SU-DHL-6 (cell line): ENCODE results near the gene SYCN.
A peak's percentile ranks its signal among the peaks of the same experiment; 100 is the strongest.

ENCODE experiments used
- H2AFZ ChIP-seq: fragments of 200-600 bp; sonication (generic); 2 replicates; pipeline ENCODE4 v1.6.1; 2014; ENCODE audit warnings: low read depth, mild to moderate bottlenecking, moderate library complexity, mixed read lengths, antibody characterized with exemption, low read length; ENCODE audit not compliant: severe bottlenecking
- H3F3A ChIP-seq: fragments of 200-600 bp; shearing (Covaris generic); 2 replicates; pipeline ENCODE4 v1.6.0; 2016; ENCODE audit warnings: antibody characterized with exemption, mild to moderate bottlenecking; ENCODE audit not compliant: insufficient read depth
- H3K27ac ChIP-seq: fragments of 200-600 bp; sonication (generic); 2 replicates; pipeline ENCODE4 v1.5.1; 2016; ENCODE audit warnings: low read depth, mild to moderate bottlenecking, low read length, moderate library complexity, mixed read lengths
- H3K27me3 ChIP-seq: fragments of 200-600 bp; sonication (generic), shearing (Covaris generic); 2 replicates; pipeline ENCODE4 v1.6.0; 2014; ENCODE audit warnings: mild to moderate bottlenecking, low read length
- H3K36me3 ChIP-seq: fragments of 200-600 bp; sonication (generic); 2 replicates; pipeline ENCODE4 v1.6.1; 2014; ENCODE audit warnings: mild to moderate bottlenecking, low read length, mixed read lengths
- H3K4me2 ChIP-seq: fragments of 300-600, 200-600 bp; shearing (Covaris generic), sonication (generic); 2 replicates; pipeline ENCODE4 v1.6.0; 2014; ENCODE audit warnings: low read length, low read depth, mild to moderate bottlenecking; ENCODE audit not compliant: poor library complexity, severe bottlenecking
- H3K4me3 ChIP-seq: fragments of 200-600 bp; sonication (generic); 2 replicates; pipeline ENCODE4 v1.5.1; 2014; ENCODE audit warnings: antibody characterized with exemption, low read length, mild to moderate bottlenecking, mixed read lengths; ENCODE audit not compliant: insufficient read depth, poor library complexity, severe bottlenecking
- H3K79me2 ChIP-seq: fragments of 200-600 bp; sonication (generic); 2 replicates; pipeline ENCODE4 v1.6.1; 2014; ENCODE audit warnings: mild to moderate bottlenecking, low read length, moderate library complexity; ENCODE audit not compliant: insufficient read depth
- H3K9ac ChIP-seq: fragments of 200-600 bp; sonication (generic); 2 replicates; pipeline ENCODE4 v1.7.0; 2014; ENCODE audit warnings: mild to moderate bottlenecking, low read length
- H3K9me2 ChIP-seq: fragments of 200-600 bp; sonication (generic); replicated peaks from 2 replicates; pipeline ENCODE4 v1.6.1; 2014; ENCODE audit warnings: low read length; ENCODE audit not compliant: insufficient read depth
- H3K9me3 ChIP-seq: fragments of 200-600 bp; sonication (generic); 2 replicates; pipeline ENCODE4 v1.6.1; 2014; ENCODE audit warnings: low read length, mixed read lengths; ENCODE audit not compliant: insufficient read depth
- H4K20me1 ChIP-seq: fragments of 200-600 bp; sonication (generic); 2 replicates; pipeline ENCODE4 v1.6.1; 2014; ENCODE audit warnings: low read depth, mild to moderate bottlenecking, antibody characterized with exemption, low read length, moderate library complexity, mixed read lengths
- EZH2phosphoT487 ChIP-seq: fragments of 200-600 bp; sonication (generic), shearing (Covaris generic); conservative IDR thresholded peaks from 2 replicates; pipeline ENCODE4 v1.6.1; 2018; ENCODE audit warnings: mild to moderate bottlenecking, antibody characterized with exemption, low read length, moderate library complexity, mixed read lengths
- TF ChIP-seq, protein P1 (sequence below): fragments of 200-600 bp; sonication (generic); IDR thresholded peaks from one replicate; pipeline ENCODE4 v1.5.1; 2017; ENCODE audit warnings: antibody characterized with exemption, mild to moderate bottlenecking, low read length, moderate library complexity; ENCODE audit not compliant: insufficient read depth, poor library complexity, severe bottlenecking

SYCN gene

DNA sequence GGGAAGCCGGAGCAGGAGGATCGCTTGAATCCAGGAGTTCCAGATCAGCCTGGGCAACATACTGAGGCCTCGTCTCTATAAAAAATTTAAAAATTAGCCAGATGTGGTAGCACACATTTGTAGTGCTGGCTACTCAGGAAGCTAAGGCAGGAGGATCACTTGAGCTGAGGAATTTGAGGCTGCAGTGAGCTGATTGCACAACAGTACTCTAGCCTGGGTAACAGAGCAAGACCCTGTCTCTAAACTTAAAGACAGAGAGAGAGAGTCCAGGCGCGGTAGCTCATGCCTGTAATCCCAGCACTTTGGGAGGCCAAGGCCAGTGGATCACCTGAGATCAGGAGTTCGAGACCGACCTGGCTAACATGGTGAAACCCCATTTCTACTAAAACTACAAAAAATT is 36.4 kb upstream of the SYCN start:
- H3K4me2 ChIP-seq, result no peak overlapping the region
- no peaks in the 10 kb centered on the region for H4K20me1 ChIP-seq
- H3K9me2 ChIP-seq, result no peaks in the 10 kb centered on the region
- no peak overlapping the region for H2AFZ ChIP-seq
- H3K27me3 ChIP-seq, result no peaks in the 10 kb centered on the region
- no peak overlapping the region for H3K4me3 ChIP-seq
- no peaks in the 10 kb centered on the region for H3K9me3 ChIP-seq
- H3K79me2 ChIP-seq, result no peaks in the 10 kb centered on the region
- TF ChIP-seq, protein P1, sequence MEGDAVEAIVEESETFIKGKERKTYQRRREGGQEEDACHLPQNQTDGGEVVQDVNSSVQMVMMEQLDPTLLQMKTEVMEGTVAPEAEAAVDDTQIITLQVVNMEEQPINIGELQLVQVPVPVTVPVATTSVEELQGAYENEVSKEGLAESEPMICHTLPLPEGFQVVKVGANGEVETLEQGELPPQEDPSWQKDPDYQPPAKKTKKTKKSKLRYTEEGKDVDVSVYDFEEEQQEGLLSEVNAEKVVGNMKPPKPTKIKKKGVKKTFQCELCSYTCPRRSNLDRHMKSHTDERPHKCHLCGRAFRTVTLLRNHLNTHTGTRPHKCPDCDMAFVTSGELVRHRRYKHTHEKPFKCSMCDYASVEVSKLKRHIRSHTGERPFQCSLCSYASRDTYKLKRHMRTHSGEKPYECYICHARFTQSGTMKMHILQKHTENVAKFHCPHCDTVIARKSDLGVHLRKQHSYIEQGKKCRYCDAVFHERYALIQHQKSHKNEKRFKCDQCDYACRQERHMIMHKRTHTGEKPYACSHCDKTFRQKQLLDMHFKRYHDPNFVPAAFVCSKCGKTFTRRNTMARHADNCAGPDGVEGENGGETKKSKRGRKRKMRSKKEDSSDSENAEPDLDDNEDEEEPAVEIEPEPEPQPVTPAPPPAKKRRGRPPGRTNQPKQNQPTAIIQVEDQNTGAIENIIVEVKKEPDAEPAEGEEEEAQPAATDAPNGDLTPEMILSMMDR, result no peak
- no peak overlapping the region for H3K27ac ChIP-seq
- no peaks in the 10 kb centered on the region for H3F3A ChIP-seq
- H3K36me3 ChIP-seq, result no peaks in the 10 kb centered on the region
- H3K9ac ChIP-seq, result no peak overlapping the region

DNA sequence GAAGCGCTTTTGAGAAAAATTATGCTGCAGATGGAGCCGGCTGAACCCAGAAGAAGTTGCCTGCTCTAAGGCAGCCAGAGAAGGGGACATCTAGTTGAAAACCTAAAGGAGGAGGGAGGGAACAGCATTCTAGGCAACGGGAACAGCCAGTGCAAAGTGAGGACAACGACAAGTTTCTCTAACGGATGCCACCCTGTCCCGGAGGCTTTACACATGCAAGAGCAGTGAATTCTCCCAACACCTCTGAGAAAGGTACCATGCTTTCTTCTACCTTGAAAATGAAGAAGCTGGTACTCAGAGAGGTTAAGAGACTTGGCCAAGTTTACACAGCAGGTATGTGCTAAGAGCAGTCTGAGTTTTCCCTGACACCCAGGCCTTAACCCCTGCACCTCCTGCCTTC is 34.9 kb upstream of the SYCN start:
- Histone ChIP-seq H2AFZ (no peak overlapping the region), H3K9ac (no peak overlapping the region), H3F3A (no peaks in the 10 kb centered on the region), H3K36me3 (no peaks in the 10 kb centered on the region), H4K20me1 (no peaks in the 10 kb centered on the region), H3K27me3 (no peaks in the 10 kb centered on the region), H3K27ac (no peak overlapping the region), H3K4me2 (no peak overlapping the region), H3K9me3 (no peaks in the 10 kb centered on the region), H3K4me3 (no peak overlapping the region), H3K9me2 (no peaks in the 10 kb centered on the region), H3K79me2 (no peaks in the 10 kb centered on the region)
- TF ChIP-seq EZH2phosphoT487, result no peak
- TF ChIP-seq, protein P1, result no peak

DNA sequence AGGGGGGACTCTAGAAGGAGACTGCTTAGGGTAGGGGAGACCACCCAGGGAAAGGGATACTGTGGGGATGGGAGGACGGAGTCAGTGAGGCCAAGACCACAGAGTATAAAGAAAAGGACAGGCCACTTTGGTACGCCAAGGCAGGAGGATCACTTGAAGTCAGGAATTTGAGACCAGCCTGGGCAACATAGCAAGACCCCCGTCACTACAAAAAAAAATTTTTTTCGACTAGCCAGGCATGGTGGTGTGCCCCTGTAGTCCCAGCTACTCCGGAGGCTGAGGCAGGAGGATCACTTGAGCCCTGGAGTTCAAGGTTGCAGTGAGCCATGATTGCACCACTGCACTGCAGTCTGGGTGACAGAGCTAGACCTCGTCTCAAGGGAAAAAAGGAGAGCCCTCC is 34.1 kb upstream of the SYCN start:
- H3K4me3 ChIP-seq, result no peak overlapping the region
- H4K20me1 ChIP-seq, result no peaks in the 10 kb centered on the region
- no peaks in the 10 kb centered on the region for H3K9me2 ChIP-seq
- no peak overlapping the region for H3K27ac ChIP-seq
- H3F3A ChIP-seq, result no peaks in the 10 kb centered on the region
- peak overlapping the region; percentile 35 for H3K4me2 ChIP-seq
- no peaks in the 10 kb centered on the region for H3K27me3 ChIP-seq
- no peaks in the 10 kb centered on the region for H3K79me2 ChIP-seq
- H3K9ac ChIP-seq, result no peak overlapping the region
- H2AFZ ChIP-seq, result peak overlapping the region; percentile 68
- no peaks in the 10 kb centered on the region for H3K9me3 ChIP-seq
- H3K36me3 ChIP-seq, result no peaks in the 10 kb centered on the region
- TF ChIP-seq, protein P1, result no peak
- TF ChIP-seq EZH2phosphoT487, result no peak
